ENCODE results near the gene FAM180B. TPM values are rescaled to one million over a fixed set of nuclear protein-coding genes. Genes with fewer than 3 reads are reported as not detected.

Gene FAM180B
- total RNA-seq, 4 donors from 2014 or later, result not detected

DNA sequence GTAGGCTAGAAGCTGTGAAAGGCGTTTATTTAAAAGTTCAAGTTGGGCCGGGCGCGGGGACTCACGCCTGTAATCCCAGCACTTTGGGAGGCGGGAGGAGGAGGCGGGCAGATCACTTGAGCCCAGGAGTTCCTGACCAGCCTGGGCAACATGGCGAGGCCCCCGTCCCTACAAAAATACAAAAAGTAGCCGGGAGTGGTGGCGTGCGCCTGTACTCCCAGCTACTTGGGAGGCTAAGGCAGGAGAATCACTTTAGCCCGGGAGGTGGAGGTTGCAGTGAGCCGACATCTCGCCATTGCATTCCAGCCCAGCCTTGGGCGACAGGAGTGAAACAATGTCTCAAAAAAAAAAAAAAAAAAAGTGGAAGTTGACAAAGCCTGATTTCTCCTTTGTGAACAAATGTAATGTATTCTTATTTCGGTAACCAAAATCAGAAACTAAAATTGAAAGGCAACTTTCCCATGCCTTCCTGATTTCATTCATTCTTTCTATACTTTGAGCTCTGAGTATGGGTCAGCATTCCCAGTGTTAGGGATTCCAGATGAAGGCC lies 20.3 kb upstream of the FAM180B start:
- H3K27me3 ChIP-seq, result no peaks in the 10 kb centered on the region
- no peaks in the 10 kb centered on the region for H3K9me3 ChIP-seq
- H3K4me3 ChIP-seq, result peak overlapping the region; percentile 80 to 97 (median 84)
- no peak for DNase-seq
- peaks cover 20% of the 10 kb centered on the region in 2 donors for H3K4me1 ChIP-seq
- H3K27ac ChIP-seq, result peak overlapping the region; percentile 81 to 89 (median 86)
- no peak for TF ChIP-seq POLR2A (IDR thresholded peaks at IDR 0.05)
- TF ChIP-seq, protein P1, sequence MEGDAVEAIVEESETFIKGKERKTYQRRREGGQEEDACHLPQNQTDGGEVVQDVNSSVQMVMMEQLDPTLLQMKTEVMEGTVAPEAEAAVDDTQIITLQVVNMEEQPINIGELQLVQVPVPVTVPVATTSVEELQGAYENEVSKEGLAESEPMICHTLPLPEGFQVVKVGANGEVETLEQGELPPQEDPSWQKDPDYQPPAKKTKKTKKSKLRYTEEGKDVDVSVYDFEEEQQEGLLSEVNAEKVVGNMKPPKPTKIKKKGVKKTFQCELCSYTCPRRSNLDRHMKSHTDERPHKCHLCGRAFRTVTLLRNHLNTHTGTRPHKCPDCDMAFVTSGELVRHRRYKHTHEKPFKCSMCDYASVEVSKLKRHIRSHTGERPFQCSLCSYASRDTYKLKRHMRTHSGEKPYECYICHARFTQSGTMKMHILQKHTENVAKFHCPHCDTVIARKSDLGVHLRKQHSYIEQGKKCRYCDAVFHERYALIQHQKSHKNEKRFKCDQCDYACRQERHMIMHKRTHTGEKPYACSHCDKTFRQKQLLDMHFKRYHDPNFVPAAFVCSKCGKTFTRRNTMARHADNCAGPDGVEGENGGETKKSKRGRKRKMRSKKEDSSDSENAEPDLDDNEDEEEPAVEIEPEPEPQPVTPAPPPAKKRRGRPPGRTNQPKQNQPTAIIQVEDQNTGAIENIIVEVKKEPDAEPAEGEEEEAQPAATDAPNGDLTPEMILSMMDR (IDR thresholded peaks at IDR 0.05 in 4 of 5, conservative IDR thresholded peaks at IDR 0.05 in 1 of 5), result no peak
- peaks cover 0 to 7% of the 10 kb centered on the region in 2 donors for H3K36me3 ChIP-seq
- intact Hi-C loops (cut with DNase I; ENCODE audit: low total_unique reads), result no loop called here
- ATAC-seq, result no peak
- in situ Hi-C loops (cut with MboI; ENCODE audit: low sequenced_read_pairs in 4 of 4), result no loop called here

DNA sequence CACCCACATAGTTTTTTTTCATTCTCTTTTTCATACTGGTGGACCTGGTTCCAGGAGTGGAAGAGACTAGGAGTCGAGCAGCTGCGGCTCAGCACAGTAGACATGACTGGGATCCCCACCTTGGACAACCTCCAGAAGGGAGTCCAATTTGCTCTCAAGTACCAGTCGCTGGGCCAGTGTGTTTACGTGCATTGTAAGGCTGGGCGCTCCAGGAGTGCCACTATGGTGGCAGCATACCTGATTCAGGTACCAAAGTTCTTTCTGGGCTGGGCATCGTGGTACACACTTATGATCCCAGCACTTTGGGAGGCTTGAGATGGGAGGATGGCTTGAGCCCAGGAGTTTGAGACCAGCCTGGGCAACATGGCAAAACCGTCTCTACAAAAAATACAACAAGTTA lies 16.8 kb upstream of the FAM180B start:
- intact Hi-C loops (cut with DNase I; ENCODE audit: low total_unique reads), result loop anchor here (10.0 kb wide), 1 partner anchor 195 kb away; the partner anchor contains the start of gene FNBP4
- no peak for TF ChIP-seq POLR2A (IDR thresholded peaks at IDR 0.05)
- TF ChIP-seq, protein P1 (IDR thresholded peaks at IDR 0.05 in 4 of 5, conservative IDR thresholded peaks at IDR 0.05 in 1 of 5), result no peak
- no peak for DNase-seq
- Histone ChIP-seq H3K27ac (peak overlapping the region in 2 of 4 donors; percentile 32 to 42), H3K4me1 (peaks cover 42 to 43% of the 10 kb centered on the region in 2 donors), H3K27me3 (no peaks in the 10 kb centered on the region), H3K36me3 (peaks cover 0 to 38% of the 10 kb centered on the region in 2 donors), H3K9me3 (no peaks in the 10 kb centered on the region), H3K4me3 (no peak overlapping the region)
- no peak for ATAC-seq
- in situ Hi-C loops (cut with MboI; ENCODE audit: low sequenced_read_pairs in 4 of 4), result no loop called here

DNA sequence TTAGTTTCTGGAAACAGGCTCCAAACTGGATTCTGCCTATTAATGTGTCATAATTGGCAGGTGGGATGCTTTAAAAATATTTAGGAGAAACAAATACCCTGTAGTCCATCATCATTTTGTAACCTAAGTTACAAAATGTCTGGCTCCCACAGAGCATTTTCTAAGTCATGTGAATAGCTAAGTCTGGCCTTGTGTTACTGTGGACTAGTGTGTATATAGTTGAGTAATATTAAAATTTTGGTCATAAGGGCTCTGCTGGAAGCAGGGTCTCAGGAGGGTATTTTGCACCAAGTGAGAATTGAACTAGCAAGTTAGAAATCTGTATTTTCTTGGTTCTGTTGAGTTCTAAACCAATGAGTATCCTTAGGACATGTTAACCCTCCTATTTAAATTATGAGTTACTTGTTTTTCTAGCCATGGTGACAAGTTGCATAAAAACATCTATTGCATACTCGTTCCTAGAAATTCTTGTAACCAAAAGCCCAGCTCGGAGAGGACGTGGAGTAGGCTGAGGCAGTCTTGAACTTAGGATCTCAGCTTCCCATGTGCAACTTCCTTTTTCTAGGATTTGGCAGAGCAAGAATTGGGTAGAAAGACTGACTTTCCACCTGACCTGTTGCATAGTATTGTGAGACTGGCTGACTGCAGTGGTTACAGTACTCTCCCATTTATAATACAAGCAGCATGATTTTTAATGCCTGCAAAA lies 15.7 kb upstream of the FAM180B start:
- peak overlapping the region; percentile 7 to 60 (median 46) for H3K27ac ChIP-seq
- DNase-seq, result no peak
- intact Hi-C loops (cut with DNase I; ENCODE audit: low total_unique reads), result loop anchor here (10.0 kb wide), 1 partner anchor 194 kb away; the partner anchor contains the start of gene FNBP4
- H3K4me1 ChIP-seq, result peaks cover 36 to 38% of the 10 kb centered on the region in 2 donors
- in situ Hi-C loops (cut with MboI; ENCODE audit: low sequenced_read_pairs in 4 of 4), result no loop called here
- H3K9me3 ChIP-seq, result no peaks in the 10 kb centered on the region
- H3K27me3 ChIP-seq, result no peaks in the 10 kb centered on the region
- H3K36me3 ChIP-seq, result peaks cover 0 to 46% of the 10 kb centered on the region in 2 donors
- TF ChIP-seq POLR2A (IDR thresholded peaks at IDR 0.05), result no peak
- TF ChIP-seq, protein P1 (IDR thresholded peaks at IDR 0.05 in 4 of 5, conservative IDR thresholded peaks at IDR 0.05 in 1 of 5), result no peak
- no peak overlapping the region for H3K4me3 ChIP-seq
- peak; percentile 34 to 74 for ATAC-seq

DNA sequence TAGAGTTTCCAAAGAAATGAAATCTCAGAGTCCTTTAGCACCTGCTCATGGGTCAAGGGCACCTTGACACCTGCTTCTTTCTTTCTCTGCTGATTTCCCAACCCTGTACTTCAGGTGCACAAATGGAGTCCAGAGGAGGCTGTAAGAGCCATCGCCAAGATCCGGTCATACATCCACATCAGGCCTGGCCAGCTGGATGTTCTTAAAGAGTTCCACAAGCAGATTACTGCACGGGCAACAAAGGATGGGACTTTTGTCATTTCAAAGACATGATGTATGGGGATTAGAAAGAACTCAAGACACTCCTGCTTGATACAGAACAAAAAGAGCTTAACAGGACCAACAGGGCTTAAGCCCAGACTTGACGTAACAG lies 15.1 kb upstream of the FAM180B start:
- intact Hi-C loops (cut with DNase I; ENCODE audit: low total_unique reads) (loop anchor here (10.0 kb wide), 1 partner anchor 193 kb away; the partner anchor contains the start of gene FNBP4), in situ Hi-C loops (cut with MboI; ENCODE audit: low sequenced_read_pairs in 4 of 4) (no loop called here)
- no peak overlapping the region for H3K4me3 ChIP-seq
- H3K9me3 ChIP-seq, result no peaks in the 10 kb centered on the region
- TF ChIP-seq, protein P1 (IDR thresholded peaks at IDR 0.05 in 4 of 5, conservative IDR thresholded peaks at IDR 0.05 in 1 of 5), result no peak
- TF ChIP-seq POLR2A (IDR thresholded peaks at IDR 0.05), result no peak
- peaks cover 30 to 35% of the 10 kb centered on the region in 2 donors for H3K4me1 ChIP-seq
- DNase-seq (no peak), ATAC-seq (peak in 1 of 2 donors; percentile 24)
- H3K27me3 ChIP-seq, result no peaks in the 10 kb centered on the region
- H3K36me3 ChIP-seq, result peaks cover 0 to 48% of the 10 kb centered on the region in 2 donors
- peak overlapping the region; percentile 7 to 60 (median 46) for H3K27ac ChIP-seq
